GM18858 (cell line): Measurements from ENCODE around the gene BNIPL.

Source experiments
- ATAC-seq: cut with Tn5 transposase; IDR thresholded peaks from one replicate; pipeline ENCODE4 v1.9.1; 2021; ENCODE audit not compliant: unreplicated experiment

BNIPL gene

GRCh38 chr1:151009674-151010345, 26.6 kb upstream of the BNIPL start:
- ATAC-seq = no peak

- no peak for ATAC-seq
These were observed 26.1 kb upstream of the BNIPL start for GRCh38 chr1:151010346-151010726.

- no peak for ATAC-seq
These were observed 25.1 kb upstream of the BNIPL start for GRCh38 chr1:151011154-151011850.

- no peak for ATAC-seq
These were observed 23.5 kb upstream of the BNIPL start for GRCh38 chr1:151012684-151013471.

- no peak for ATAC-seq
These were observed 22.9 kb upstream of the BNIPL start for GRCh38 chr1:151013518-151013917.

- no peak for ATAC-seq
These were observed 11.7 kb upstream of the BNIPL start for GRCh38 chr1:151024540-151025146.

GRCh38 chr1:151026460-151026859, 9.9 kb upstream of the BNIPL start:
- no peak for ATAC-seq

- no peak for ATAC-seq
These were observed 4.2 kb upstream of the BNIPL start for GRCh38 chr1:151032164-151032563.

- no peak for ATAC-seq
These were observed 1.2 kb upstream of the BNIPL start for GRCh38 chr1:151035167-151035566.

- ATAC-seq = no peak
These were observed 646 bp downstream of the BNIPL start for GRCh38 chr1:151037032-151037431.

GRCh38 chr1:151039521-151039920, 3.1 kb downstream of the BNIPL start:
- no peak for ATAC-seq

- ATAC-seq = no peak
These were observed 6.8 kb downstream of the BNIPL start for GRCh38 chr1:151043163-151043562.

- ATAC-seq = no peak
These were observed 11.2 kb downstream of the BNIPL start, which contains the start of gene C1orf56 for GRCh38 chr1:151047591-151047924. Gene C1orf56, plus strand, starts transcription at chr1:151047751. Its CDS starts 97 bp downstream, at chr1:151047848.

GRCh38 chr1:151047925-151048644, 11.7 kb downstream of the BNIPL start:
- no peak for ATAC-seq

- ATAC-seq = no peak
These were observed 12.3 kb downstream of the BNIPL start for GRCh38 chr1:151048645-151049032.

GRCh38 chr1:151049458-151049857, 13.1 kb downstream of the BNIPL start:
- no peak for ATAC-seq

- no peak for ATAC-seq
These were observed 13.8 kb downstream of the BNIPL start for GRCh38 chr1:151050051-151050688.

GRCh38 chr1:151051356-151052009, 15.1 kb downstream of the BNIPL start:
- no peak for ATAC-seq

- ATAC-seq = no peak
These were observed 18.7 kb downstream of the BNIPL start for GRCh38 chr1:151054971-151055547.

- ATAC-seq = no peak
These were observed 19.2 kb downstream of the BNIPL start for GRCh38 chr1:151055581-151055980.
